ELR (cell line): Measurements from ENCODE around the gene POSTN.
"Not testable (repeated sequence)": the region's sequence is repeated elsewhere in the genome, so short reads cannot be mapped to it uniquely, and the experiment has no call there.

Source experiments
- DNase-seq: peaks from one replicate; pipeline ENCODE4 v3.0.0-alpha.2; 2015; ENCODE audit warnings: low read depth

The POSTN gene

GRCh38 chr13:37595162-37595561 lies 3.4 kb downstream of the POSTN start:
- DNase-seq, result no peak

- DNase-seq, result no peak
Measured at GRCh38 chr13:37594550-37594949, 4.0 kb downstream of the POSTN start.

- peak; percentile 4 for DNase-seq
Measured at GRCh38 chr13:37589381-37589780, 9.2 kb downstream of the POSTN start.

- DNase-seq, result no peak
Measured at GRCh38 chr13:37587236-37587635, 11.3 kb downstream of the POSTN start.

- DNase-seq, result no peak
Measured at GRCh38 chr13:37586164-37586563, 12.4 kb downstream of the POSTN start.

- no peak for DNase-seq
Measured at GRCh38 chr13:37585541-37585940, 13.0 kb downstream of the POSTN start.

GRCh38 chr13:37576601-37577000 lies 22.0 kb downstream of the POSTN start:
- DNase-seq, result no peak

- DNase-seq, result no peak
Measured at GRCh38 chr13:37565425-37565824, 33.1 kb downstream of the POSTN start.

- no peak for DNase-seq
Measured at GRCh38 chr13:37561031-37561430, 37.5 kb downstream of the POSTN start.

GRCh38 chr13:37560526-37560925 lies 38.0 kb downstream of the POSTN start:
- DNase-seq, result no peak

GRCh38 chr13:37558766-37559165 lies 39.8 kb downstream of the POSTN start:
- not testable (repeated sequence) for DNase-seq

- no peak for DNase-seq
Measured at GRCh38 chr13:37546087-37546486, 52.5 kb downstream of the POSTN start.

GRCh38 chr13:37544995-37545394 lies 53.6 kb downstream of the POSTN start:
- DNase-seq, result no peak

GRCh38 chr13:37539976-37540605 lies 58.5 kb downstream of the POSTN start:
- peak; percentile 82 for DNase-seq

- no peak for DNase-seq
Measured at GRCh38 chr13:37539170-37539569, 59.4 kb downstream of the POSTN start.

GRCh38 chr13:37535501-37535900 lies 63.1 kb downstream of the POSTN start:
- DNase-seq, result no peak

GRCh38 chr13:37534676-37535075 lies 63.9 kb downstream of the POSTN start:
- DNase-seq, result no peak

GRCh38 chr13:37534181-37534580 lies 64.4 kb downstream of the POSTN start:
- DNase-seq, result peak; percentile 79

- DNase-seq, result peak; percentile 30
Measured at GRCh38 chr13:37531049-37531448, 67.5 kb downstream of the POSTN start.

- DNase-seq, result no peak
Measured at GRCh38 chr13:37529751-37530385, 68.7 kb downstream of the POSTN start.

- DNase-seq, result no peak
Measured at GRCh38 chr13:37526710-37527473, 71.7 kb downstream of the POSTN start.

- DNase-seq, result no peak
Measured at GRCh38 chr13:37515226-37515625, 83.3 kb downstream of the POSTN start.
